Endothelial cell of umbilical vein (primary cell): ENCODE data around the gene NRF1. TPM values are rescaled to one million over a fixed set of nuclear protein-coding genes. Genes with fewer than 3 reads are reported as not detected.

Experiments
- BruUV-seq: library from RNA; stranded (reverse); fragments of 400-500 nt; replicated peaks from 2 replicates; lab custom pipeline; 2021; lab: Mats Ljungman, UMichigan
- CTCF ChIA-PET: fragments of 300-600, 350-600 bp; sonication (Branson Sonifier 250); formaldehyde crosslinking; loops from one replicate; lab custom pipeline; 2021; ENCODE audit warnings: antibody characterized with exemption, inconsistent platforms; lab: Charles Lee
- POLR2A ChIA-PET: fragments of 300-600, 350-600 bp; sonication (Branson Sonifier 250); formaldehyde crosslinking; loops from one replicate; lab custom pipeline; 2021; ENCODE audit warnings: antibody characterized with exemption, inconsistent platforms; lab: Charles Lee
- DNase-seq: peaks from one replicate; pipeline ENCODE4 v3.0.0-alpha.2; 2011; ENCODE audit warnings: low read depth, low spot score
- FAIRE-seq: peaks from 2 replicates; lab custom pipeline; 2011; peaks lifted over from hg19 to GRCh38; lab: Jason Lieb, UNC
- H2AFZ ChIP-seq: 2 replicates; pipeline ENCODE4 v1.6.0; 2012; ENCODE audit warnings: low read depth, low read length, control low read depth, inconsistent platforms
- H3K27ac ChIP-seq: 2 replicates; pipeline ENCODE4 v1.5.1; 2011; ENCODE audit warnings: low read depth, mild to moderate bottlenecking, control low read depth, low read length, moderate library complexity; ENCODE audit not compliant: insufficient read depth
- H3K27me3 ChIP-seq, 2 experiments: 2 replicates each; pipeline versions ENCODE4 v1.6.0 to v1.6.1; 2011; ENCODE audit warnings: low read length in 2 of 2, mixed read lengths in 1 of 2; ENCODE audit not compliant: control insufficient read depth in 2 of 2, insufficient read depth in 2 of 2
- H3K36me3 ChIP-seq, 2 experiments: 2 replicates in 1 of 2; 3 replicates in 1 of 2; pipeline ENCODE4 v1.5.1; 2011; ENCODE audit warnings: low read length in 2 of 2, mild to moderate bottlenecking in 1 of 2, moderate library complexity in 1 of 2; ENCODE audit not compliant: control insufficient read depth in 2 of 2, insufficient read depth in 2 of 2; ENCODE audit errors: extremely low read depth in 1 of 2
- H3K4me1 ChIP-seq: 3 replicates; pipeline ENCODE4 v1.5.1; 2011; ENCODE audit warnings: mild to moderate bottlenecking, low read length; ENCODE audit not compliant: control insufficient read depth, insufficient read depth; ENCODE audit errors: extremely low read depth
- H3K4me2 ChIP-seq: 2 replicates; pipeline ENCODE4 v1.6.1; 2011; ENCODE audit warnings: low read length, control low read depth, mixed read lengths; ENCODE audit not compliant: insufficient read depth
- H3K4me3 ChIP-seq, 3 experiments: fragments of 200-600 bp in 1 of 3; sonication (generic), shearing (Covaris generic) in 1 of 3; replicated peaks in 1 of 3; 2 replicates each; pipeline ENCODE4 v1.5.1; 2011 to 2016; ENCODE audit warnings: control low read depth in 3 of 3, low read length in 3 of 3, mild to moderate bottlenecking in 2 of 3, inconsistent platforms in 1 of 3, low read depth in 1 of 3, moderate library complexity in 1 of 3; ENCODE audit not compliant: insufficient read depth in 1 of 3
- H3K79me2 ChIP-seq: 2 replicates; pipeline ENCODE4 v1.6.0; 2012; ENCODE audit warnings: low read length, inconsistent platforms; ENCODE audit not compliant: control insufficient read depth, insufficient read depth
- H3K9ac ChIP-seq: replicated peaks from 2 replicates; pipeline ENCODE3; 2011; ENCODE audit warnings: low read length, control low read depth; ENCODE audit not compliant: insufficient read depth; ENCODE audit errors: extremely low read depth
- H3K9me1 ChIP-seq: replicated peaks from 3 replicates; pipeline ENCODE4 v1.6.0; 2011; ENCODE audit warnings: mild to moderate bottlenecking, low read length; ENCODE audit not compliant: control insufficient read depth, insufficient read depth; ENCODE audit errors: extremely low read depth
- H3K9me3 ChIP-seq: replicated peaks from 2 replicates; pipeline ENCODE4 v1.5.1; 2012; ENCODE audit warnings: low read length, inconsistent platforms; ENCODE audit not compliant: control insufficient read depth, insufficient read depth
- H4K20me1 ChIP-seq: replicated peaks from 2 replicates; pipeline ENCODE3; 2011; ENCODE audit warnings: mild to moderate bottlenecking, low read length; ENCODE audit not compliant: control insufficient read depth, insufficient read depth; ENCODE audit errors: extremely low read depth
- CTCF ChIP-seq, 2 donors: IDR thresholded peaks; 1 replicate in 1 of 2; 2 replicates in 1 of 2; pipeline ENCODE4 v1.5.1; 2011; ENCODE audit warnings: low read length in 2 of 2, mild to moderate bottlenecking in 2 of 2, moderate library complexity in 2 of 2, control low read depth in 1 of 2, inconsistent platforms in 1 of 2, low read depth in 1 of 2; ENCODE audit not compliant: insufficient read depth in 1 of 2; ENCODE audit errors: extremely low read depth in 1 of 2
- EZH2 ChIP-seq: IDR thresholded peaks from 2 replicates; pipeline ENCODE4 v1.6.1; 2012; ENCODE audit warnings: borderline replicate concordance, low read depth, mild to moderate bottlenecking, moderate library complexity, low read length, inconsistent platforms; ENCODE audit not compliant: severe bottlenecking
- FOS ChIP-seq: IDR thresholded peaks from 2 replicates; pipeline ENCODE4 v1.6.1; 2011; ENCODE audit warnings: mild to moderate bottlenecking, low read length, moderate library complexity, borderline replicate concordance; ENCODE audit not compliant: insufficient read depth
- GATA2 ChIP-seq: IDR thresholded peaks from 2 replicates; pipeline ENCODE4 v1.7.0; 2011; ENCODE audit warnings: low read depth, mild to moderate bottlenecking, moderate library complexity, mixed read lengths, low read length; ENCODE audit not compliant: insufficient read length, insufficient read depth
- JUN ChIP-seq: IDR thresholded peaks from 2 replicates; pipeline ENCODE4 v1.6.1; 2011; ENCODE audit warnings: borderline replicate concordance, low read depth; ENCODE audit not compliant: insufficient read length, insufficient read depth
- MAX ChIP-seq: IDR thresholded peaks from 2 replicates; pipeline ENCODE4 v1.6.1; 2011; ENCODE audit not compliant: insufficient read depth, insufficient read length
- MYC ChIP-seq: IDR thresholded peaks from one replicate; pipeline ENCODE4 v1.6.1; 2011; ENCODE audit warnings: mild to moderate bottlenecking, low read depth, low read length
- POLR2A ChIP-seq: IDR thresholded peaks from 2 replicates; pipeline ENCODE4 v1.6.1; 2012; ENCODE audit warnings: low read depth, mild to moderate bottlenecking, control low read depth, low read length
- POLR2AphosphoS5 ChIP-seq: IDR thresholded peaks from 2 replicates; pipeline ENCODE4 v1.6.1; 2012; ENCODE audit warnings: low read depth, mild to moderate bottlenecking, control low read depth, low read length, moderate library complexity; ENCODE audit not compliant: insufficient read depth
- dilution Hi-C: fragments of 300-500 bp; cut with MboI; formaldehyde crosslinking; loops from one replicate; pipeline ENCODE4 v1.15.0; 2019; ENCODE audit warnings: low sequenced_read_pairs; ENCODE audit not compliant: extremely low pct_ligation_motif_present
- intact Hi-C: fragments of 100-400 bp; cut with micrococcal nuclease; formaldehyde crosslinking; loops from one replicate; pipeline ENCODE4 v1.10.0; 2022
- polyA plus RNA-seq, 4 experiments: library from polyadenylated mRNA; depleted of rRNA in 3 of 4; stranded (reverse) in 3 of 4; unstranded in 1 of 4; fragments of >200 nt; gene quantifications; 2 replicates each; pipeline versions ENCODE4 v1.2.1 to v1.2.3, GENCODE V29; 2011 to 2012; ENCODE audit warnings: missing spikeins in 1 of 4
- total RNA-seq: library from RNA; stranded (reverse); gene quantifications from 2 replicates; pipeline ENCODE4 v1.2.3, GENCODE V29; 2021

Gene NRF1
- total and polyA plus RNA-seq, 2 donors (not counting 3 experiments of a cell fraction or from before 2014, with no cell fraction given), result 14.6 to 20.3 TPM

GRCh38 chr7:129597672-129598071 lies 13.8 kb upstream of the NRF1 start:
- no peak for DNase-seq
- H3K27me3 ChIP-seq, result no peaks in the 10 kb centered on the region
- TF ChIP-seq MYC, result no peak
- TF ChIP-seq EZH2, result no peak
- no peak for TF ChIP-seq GATA2
- no peak for TF ChIP-seq CTCF (IDR thresholded peaks at IDR 0.05; ENCODE audit: extremely low read depth in 1 of 2, insufficient read depth in 1 of 2, low read depth in 1 of 2, low read length in 2 of 2)
- TF ChIP-seq POLR2A, result no peak
- no peak for TF ChIP-seq POLR2AphosphoS5
- TF ChIP-seq JUN, result no peak
- TF ChIP-seq MAX, result no peak
- TF ChIP-seq FOS, result no peak
- ChIA-PET CTCF (interaction anchor here (0.7 kb wide), 1 partner anchor 10 kb away, joined by 4 read pairs; no protein-coding TSS in a partner anchor), POLR2A (no interaction called here)
- no peaks in the 10 kb centered on the region for H3K79me2 ChIP-seq
- intact Hi-C loops (no loop called here), dilution Hi-C loops (no loop called here)
- H3K36me3 ChIP-seq, result no peaks in the 10 kb centered on the region
- H3K9me1 ChIP-seq, result no peaks in the 10 kb centered on the region
- no TSS peak for BruUV-seq
- H3K9me3 ChIP-seq, result no peaks in the 10 kb centered on the region
- no peak for FAIRE-seq
- H3K4me3 ChIP-seq, result no peak overlapping the region
- H3K9ac ChIP-seq, result no peak overlapping the region
- no peaks in the 10 kb centered on the region for H4K20me1 ChIP-seq
- no peak overlapping the region for H3K4me2 ChIP-seq
- H3K4me1 ChIP-seq, result no peaks in the 10 kb centered on the region
- H2AFZ ChIP-seq, result no peak overlapping the region
- no peak overlapping the region for H3K27ac ChIP-seq
